ENCODE results near the gene RSRP1. TPM values are rescaled to one million over a fixed set of nuclear protein-coding genes. Genes with fewer than 3 reads are reported as not detected.

RSRP1 gene
- total and polyA plus RNA-seq, 2 of the 8 experiments (the other 6 are each of a cell fraction or from before 2014, with no cell fraction given): 32.9 to 59.4 TPM

DNA sequence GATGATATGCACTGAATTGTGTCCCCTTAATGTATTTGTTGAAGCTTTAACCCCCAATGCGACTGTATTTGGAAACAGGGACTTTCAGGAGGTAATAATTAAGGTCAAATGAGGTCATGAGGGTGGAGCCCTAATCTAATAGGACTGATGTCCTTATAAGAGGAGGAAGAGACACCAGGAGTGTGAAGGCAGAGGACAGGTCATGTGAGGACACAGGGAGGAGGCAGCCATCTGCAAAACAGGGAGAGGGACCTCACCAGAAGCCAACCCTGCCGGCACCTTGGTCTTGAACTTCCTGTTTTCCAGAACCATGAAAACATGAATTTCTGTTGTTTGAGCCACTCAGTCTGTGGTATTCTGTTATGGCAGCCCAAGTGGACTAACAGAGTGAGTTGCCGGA lies 30.2 kb downstream of the RSRP1 start (continued):
- TF ChIP-seq ATF2 (IDR thresholded peaks at IDR 0.05; ENCODE audit: low read length): no peak
- no peak for TF ChIP-seq CHD2 (IDR thresholded peaks at IDR 0.05; ENCODE audit: low read length)
- TF ChIP-seq JUND (IDR thresholded peaks at IDR 0.05; ENCODE audit: low read length): no peak
- TF ChIP-seq, protein P1, sequence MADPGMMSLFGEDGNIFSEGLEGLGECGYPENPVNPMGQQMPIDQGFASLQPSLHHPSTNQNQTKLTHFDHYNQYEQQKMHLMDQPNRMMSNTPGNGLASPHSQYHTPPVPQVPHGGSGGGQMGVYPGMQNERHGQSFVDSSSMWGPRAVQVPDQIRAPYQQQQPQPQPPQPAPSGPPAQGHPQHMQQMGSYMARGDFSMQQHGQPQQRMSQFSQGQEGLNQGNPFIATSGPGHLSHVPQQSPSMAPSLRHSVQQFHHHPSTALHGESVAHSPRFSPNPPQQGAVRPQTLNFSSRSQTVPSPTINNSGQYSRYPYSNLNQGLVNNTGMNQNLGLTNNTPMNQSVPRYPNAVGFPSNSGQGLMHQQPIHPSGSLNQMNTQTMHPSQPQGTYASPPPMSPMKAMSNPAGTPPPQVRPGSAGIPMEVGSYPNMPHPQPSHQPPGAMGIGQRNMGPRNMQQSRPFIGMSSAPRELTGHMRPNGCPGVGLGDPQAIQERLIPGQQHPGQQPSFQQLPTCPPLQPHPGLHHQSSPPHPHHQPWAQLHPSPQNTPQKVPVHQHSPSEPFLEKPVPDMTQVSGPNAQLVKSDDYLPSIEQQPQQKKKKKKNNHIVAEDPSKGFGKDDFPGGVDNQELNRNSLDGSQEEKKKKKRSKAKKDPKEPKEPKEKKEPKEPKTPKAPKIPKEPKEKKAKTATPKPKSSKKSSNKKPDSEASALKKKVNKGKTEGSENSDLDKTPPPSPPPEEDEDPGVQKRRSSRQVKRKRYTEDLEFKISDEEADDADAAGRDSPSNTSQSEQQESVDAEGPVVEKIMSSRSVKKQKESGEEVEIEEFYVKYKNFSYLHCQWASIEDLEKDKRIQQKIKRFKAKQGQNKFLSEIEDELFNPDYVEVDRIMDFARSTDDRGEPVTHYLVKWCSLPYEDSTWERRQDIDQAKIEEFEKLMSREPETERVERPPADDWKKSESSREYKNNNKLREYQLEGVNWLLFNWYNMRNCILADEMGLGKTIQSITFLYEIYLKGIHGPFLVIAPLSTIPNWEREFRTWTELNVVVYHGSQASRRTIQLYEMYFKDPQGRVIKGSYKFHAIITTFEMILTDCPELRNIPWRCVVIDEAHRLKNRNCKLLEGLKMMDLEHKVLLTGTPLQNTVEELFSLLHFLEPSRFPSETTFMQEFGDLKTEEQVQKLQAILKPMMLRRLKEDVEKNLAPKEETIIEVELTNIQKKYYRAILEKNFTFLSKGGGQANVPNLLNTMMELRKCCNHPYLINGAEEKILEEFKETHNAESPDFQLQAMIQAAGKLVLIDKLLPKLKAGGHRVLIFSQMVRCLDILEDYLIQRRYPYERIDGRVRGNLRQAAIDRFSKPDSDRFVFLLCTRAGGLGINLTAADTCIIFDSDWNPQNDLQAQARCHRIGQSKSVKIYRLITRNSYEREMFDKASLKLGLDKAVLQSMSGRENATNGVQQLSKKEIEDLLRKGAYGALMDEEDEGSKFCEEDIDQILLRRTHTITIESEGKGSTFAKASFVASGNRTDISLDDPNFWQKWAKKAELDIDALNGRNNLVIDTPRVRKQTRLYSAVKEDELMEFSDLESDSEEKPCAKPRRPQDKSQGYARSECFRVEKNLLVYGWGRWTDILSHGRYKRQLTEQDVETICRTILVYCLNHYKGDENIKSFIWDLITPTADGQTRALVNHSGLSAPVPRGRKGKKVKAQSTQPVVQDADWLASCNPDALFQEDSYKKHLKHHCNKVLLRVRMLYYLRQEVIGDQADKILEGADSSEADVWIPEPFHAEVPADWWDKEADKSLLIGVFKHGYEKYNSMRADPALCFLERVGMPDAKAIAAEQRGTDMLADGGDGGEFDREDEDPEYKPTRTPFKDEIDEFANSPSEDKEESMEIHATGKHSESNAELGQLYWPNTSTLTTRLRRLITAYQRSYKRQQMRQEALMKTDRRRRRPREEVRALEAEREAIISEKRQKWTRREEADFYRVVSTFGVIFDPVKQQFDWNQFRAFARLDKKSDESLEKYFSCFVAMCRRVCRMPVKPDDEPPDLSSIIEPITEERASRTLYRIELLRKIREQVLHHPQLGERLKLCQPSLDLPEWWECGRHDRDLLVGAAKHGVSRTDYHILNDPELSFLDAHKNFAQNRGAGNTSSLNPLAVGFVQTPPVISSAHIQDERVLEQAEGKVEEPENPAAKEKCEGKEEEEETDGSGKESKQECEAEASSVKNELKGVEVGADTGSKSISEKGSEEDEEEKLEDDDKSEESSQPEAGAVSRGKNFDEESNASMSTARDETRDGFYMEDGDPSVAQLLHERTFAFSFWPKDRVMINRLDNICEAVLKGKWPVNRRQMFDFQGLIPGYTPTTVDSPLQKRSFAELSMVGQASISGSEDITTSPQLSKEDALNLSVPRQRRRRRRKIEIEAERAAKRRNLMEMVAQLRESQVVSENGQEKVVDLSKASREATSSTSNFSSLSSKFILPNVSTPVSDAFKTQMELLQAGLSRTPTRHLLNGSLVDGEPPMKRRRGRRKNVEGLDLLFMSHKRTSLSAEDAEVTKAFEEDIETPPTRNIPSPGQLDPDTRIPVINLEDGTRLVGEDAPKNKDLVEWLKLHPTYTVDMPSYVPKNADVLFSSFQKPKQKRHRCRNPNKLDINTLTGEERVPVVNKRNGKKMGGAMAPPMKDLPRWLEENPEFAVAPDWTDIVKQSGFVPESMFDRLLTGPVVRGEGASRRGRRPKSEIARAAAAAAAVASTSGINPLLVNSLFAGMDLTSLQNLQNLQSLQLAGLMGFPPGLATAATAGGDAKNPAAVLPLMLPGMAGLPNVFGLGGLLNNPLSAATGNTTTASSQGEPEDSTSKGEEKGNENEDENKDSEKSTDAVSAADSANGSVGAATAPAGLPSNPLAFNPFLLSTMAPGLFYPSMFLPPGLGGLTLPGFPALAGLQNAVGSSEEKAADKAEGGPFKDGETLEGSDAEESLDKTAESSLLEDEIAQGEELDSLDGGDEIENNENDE (IDR thresholded peaks at IDR 0.05; ENCODE audit: insufficient replicate concordance, low read length): no peak
- no peak for TF ChIP-seq SP1 (IDR thresholded peaks at IDR 0.05; ENCODE audit: low read depth, low read length)
- TF ChIP-seq KDM4A (IDR thresholded peaks at IDR 0.05; ENCODE audit: low read depth, low read length, severe bottlenecking): no peak
- TF ChIP-seq SUZ12 (IDR thresholded peaks at IDR 0.05; ENCODE audit: low read length): no peak
- TF ChIP-seq ZNF274 (IDR thresholded peaks at IDR 0.05; ENCODE audit: borderline replicate concordance, extremely low read depth, low read length): no peak
- TF ChIP-seq CTBP2 (IDR thresholded peaks at IDR 0.05; ENCODE audit: borderline replicate concordance, insufficient read depth, insufficient read length, low read length): no peak
